CD14-positive monocyte (primary cell): ENCODE data around the gene BRCA2. TPM values are rescaled to one million over a fixed set of nuclear protein-coding genes. Genes with fewer than 3 reads are reported as not detected.
A peak's percentile ranks its signal among the peaks of the same experiment; 100 is the strongest.

Experiments
- DNase-seq, 3 donors: peaks; one replicate each; pipeline ENCODE4 v3.0.0-alpha.2; 2011 to 2022
- H2AFZ ChIP-seq: 2 replicates; pipeline ENCODE4 v1.6.0; 2012; ENCODE audit warnings: mild to moderate bottlenecking, low read depth, low read length, inconsistent platforms; ENCODE audit not compliant: insufficient read depth, poor library complexity, severe bottlenecking
- H3K27ac ChIP-seq, 2 donors: 1 replicate in 1 of 2; 2 replicates in 1 of 2; pipeline ENCODE4 v1.5.1; 2012 to 2013; ENCODE audit warnings: low read length in 2 of 2, control low read depth in 1 of 2, inconsistent platforms in 1 of 2, low read depth in 1 of 2, mild to moderate bottlenecking in 1 of 2
- H3K27me3 ChIP-seq, 2 donors: one replicate each; pipeline versions ENCODE4 v1.6.0 to v1.6.1; 2011 to 2013; ENCODE audit warnings: low read length in 2 of 2; ENCODE audit not compliant: control insufficient read depth in 2 of 2, insufficient read depth in 2 of 2
- H3K36me3 ChIP-seq, 2 donors: replicated peaks in 1 of 2; 1 replicate in 1 of 2; 2 replicates in 1 of 2; pipeline versions ENCODE4 v1.5.1 to v1.6.1; 2012 to 2013; ENCODE audit warnings: low read length in 2 of 2, control low read depth in 1 of 2, inconsistent platforms in 1 of 2, mild to moderate bottlenecking in 1 of 2; ENCODE audit not compliant: insufficient read depth in 2 of 2, control insufficient read depth in 1 of 2
- H3K4me1 ChIP-seq, 2 donors: 1 replicate in 1 of 2; 2 replicates in 1 of 2; pipeline versions ENCODE4 v1.5.1 to v1.6.1; 2012 to 2013; ENCODE audit warnings: low read length in 2 of 2, control low read depth in 1 of 2, inconsistent platforms in 1 of 2, mild to moderate bottlenecking in 1 of 2, moderate library complexity in 1 of 2; ENCODE audit not compliant: insufficient read depth in 2 of 2, control insufficient read depth in 1 of 2
- H3K4me2 ChIP-seq: replicated peaks from 2 replicates; pipeline ENCODE3; 2012; ENCODE audit warnings: low read length, moderate library complexity, mild to moderate bottlenecking; ENCODE audit not compliant: poor library complexity, severe bottlenecking; ENCODE audit errors: extremely low read depth
- H3K4me3 ChIP-seq, 3 experiments: fragments of 200-600 bp in 1 of 3; sonication (generic) in 1 of 3; replicated peaks in 1 of 3; 1 replicate in 2 of 3; 2 replicates in 1 of 3; pipeline ENCODE4 v1.5.1; 2011 to 2013; ENCODE audit warnings: low read length in 3 of 3, mild to moderate bottlenecking in 3 of 3, control low read depth in 2 of 3, low read depth in 2 of 3, inconsistent platforms in 1 of 3, moderate library complexity in 1 of 3
- H3K79me2 ChIP-seq: 2 replicates; pipeline ENCODE4 v1.6.0; 2012; ENCODE audit warnings: mild to moderate bottlenecking, control low read depth, inconsistent platforms, low read length, moderate library complexity; ENCODE audit not compliant: insufficient read depth
- H3K9ac ChIP-seq: 2 replicates; pipeline ENCODE4 v1.6.0; 2017; ENCODE audit warnings: low read length, mild to moderate bottlenecking; ENCODE audit not compliant: insufficient read depth, poor library complexity, severe bottlenecking
- H3K9me3 ChIP-seq, 2 donors: replicated peaks in 1 of 2; 1 replicate in 1 of 2; 2 replicates in 1 of 2; pipeline versions ENCODE4 v1.5.1 to v1.6.1; 2012 to 2013; ENCODE audit warnings: low read length in 2 of 2, control low read depth in 1 of 2; ENCODE audit not compliant: control insufficient read depth in 1 of 2, insufficient read depth in 1 of 2
- H4K20me1 ChIP-seq: 2 replicates; pipeline ENCODE4 v1.6.0; 2012; ENCODE audit warnings: mild to moderate bottlenecking, low read length, control low read depth, moderate library complexity; ENCODE audit not compliant: insufficient read depth
- H3K27ac Mint-ChIP-seq, 7 donors: one replicate each; pipeline ENCODE4 v1.8.0; 2020; ENCODE audit warnings: mild to moderate bottlenecking in 7 of 7, mixed read lengths in 7 of 7, moderate library complexity in 6 of 7, inconsistent platforms in 2 of 7
- H3K27me3 Mint-ChIP-seq, 3 donors: one replicate each; pipeline ENCODE4 v1.8.0; 2021 to 2022; ENCODE audit warnings: low read depth in 3 of 3, mild to moderate bottlenecking in 3 of 3, mixed read lengths in 3 of 3, moderate library complexity in 3 of 3, inconsistent platforms in 1 of 3
- H3K36me3 Mint-ChIP-seq, 2 donors: one replicate each; pipeline ENCODE4 v1.8.0; 2020; ENCODE audit warnings: mixed read lengths in 2 of 2, inconsistent platforms in 1 of 2, mild to moderate bottlenecking in 1 of 2
- H3K4me1 Mint-ChIP-seq: one replicate; pipeline ENCODE4 v1.8.0; 2020; ENCODE audit warnings: mild to moderate bottlenecking, mixed read lengths
- H3K4me3 Mint-ChIP-seq, 2 donors: one replicate each; pipeline ENCODE4 v1.8.0; 2020; ENCODE audit warnings: mild to moderate bottlenecking in 2 of 2, mixed read lengths in 2 of 2, moderate library complexity in 1 of 2
- H3K9me3 Mint-ChIP-seq, 7 donors: one replicate each; pipeline ENCODE4 v1.8.0; 2020 to 2022; ENCODE audit warnings: mixed read lengths in 7 of 7, mild to moderate bottlenecking in 6 of 7, moderate library complexity in 6 of 7, inconsistent platforms in 2 of 7
- CTCF ChIP-seq: fragments of 200-600 bp; IDR thresholded peaks from one replicate; pipeline ENCODE4 v1.8.0; 2022; ENCODE audit warnings: antibody characterized with exemption, mild to moderate bottlenecking
- WGBS: methylation state at CpG from one replicate; pipeline ENCODE4 v1.1.5; 2013; ENCODE audit warnings: missing lambda C conversion rate; ENCODE audit not compliant: insufficient coverage; 5-methylcytosine and 5-hydroxymethylcytosine counted together
- intact Hi-C, 2 donors: fragments of 100-400 bp; cut with micrococcal nuclease; formaldehyde crosslinking; loops; one replicate each; pipeline versions ENCODE4 v1.15.0 to v1.15.1; 2023
- polyA plus RNA-seq, 3 donors: library from polyadenylated mRNA; depleted of rRNA in 1 of 3; unstranded in 2 of 3; stranded (reverse) in 1 of 3; fragments of 300-500 nt in 2 of 3; fragments of >200 nt in 1 of 3; fragmentation: Illumina TruSeq in 2 of 3; gene quantifications; 1 replicate in 2 of 3; 2 replicates in 1 of 3; pipeline ENCODE4 v1.2.3, GENCODE V29; 2012 to 2021

Gene BRCA2
- polyA plus RNA-seq, 3 donors, result 0.32 to 0.36 (median 0.36) TPM

GRCh38 chr13:32381539-32381938 lies 66.2 kb downstream of the BRCA2 start:
- H3K9me3 Mint-ChIP-seq, result peaks cover 0 to 2% (median 0%) of the 10 kb centered on the region in 7 donors
- H3K79me2 ChIP-seq, result no peaks in the 10 kb centered on the region
- H3K9ac ChIP-seq, result no peak overlapping the region
- no peaks in the 10 kb centered on the region for H3K27me3 Mint-ChIP-seq
- peaks cover 6 to 72% of the 10 kb centered on the region in 2 donors for H3K36me3 ChIP-seq
- intact Hi-C loops, result no loop called here
- no peak overlapping the region for H3K4me3 ChIP-seq
- peak overlapping the region in 1 of 2 donors; percentile 37 for H3K27ac ChIP-seq
- 88% methylated on average over 3 of the region's 3 CpGs for WGBS
- H3K27ac Mint-ChIP-seq, result no peak overlapping the region
- H3K4me1 ChIP-seq, result no peaks in the 10 kb centered on the region
- no peak overlapping the region for H2AFZ ChIP-seq
- TF ChIP-seq CTCF, result peak; percentile 33
- peaks cover 14 to 20% of the 10 kb centered on the region in 2 donors for H3K36me3 Mint-ChIP-seq
- no peaks in the 10 kb centered on the region for H3K4me1 Mint-ChIP-seq
- H3K4me3 Mint-ChIP-seq, result no peak overlapping the region
- H3K4me2 ChIP-seq, result no peak overlapping the region
- H3K9me3 ChIP-seq, result no peaks in the 10 kb centered on the region
- no peaks in the 10 kb centered on the region for H4K20me1 ChIP-seq
- no peaks in the 10 kb centered on the region for H3K27me3 ChIP-seq
- peak in 2 of 3 donors; percentile 12 to 15 for DNase-seq

- no peak for DNase-seq
- no peak overlapping the region for H3K4me2 ChIP-seq
- Mint-ChIP-seq H3K4me3 (no peak overlapping the region), H3K27ac (no peak overlapping the region), H3K4me1 (no peaks in the 10 kb centered on the region), H3K36me3 (peaks cover 23 to 29% of the 10 kb centered on the region in 2 donors), H3K9me3 (peaks cover 0 to 2% (median 0%) of the 10 kb centered on the region in 7 donors), H3K27me3 (no peaks in the 10 kb centered on the region)
- H3K27me3 ChIP-seq, result no peaks in the 10 kb centered on the region
- H2AFZ ChIP-seq, result peak overlapping the region; percentile 26
- no peaks in the 10 kb centered on the region for H4K20me1 ChIP-seq
- no peaks in the 10 kb centered on the region for H3K9me3 ChIP-seq
- H3K4me1 ChIP-seq, result no peaks in the 10 kb centered on the region
- no peak overlapping the region for H3K9ac ChIP-seq
- H3K79me2 ChIP-seq, result no peaks in the 10 kb centered on the region
- 93% methylated on average over 5 of the region's 5 CpGs for WGBS
- no peak overlapping the region for H3K27ac ChIP-seq
- H3K36me3 ChIP-seq, result peaks cover 6 to 50% of the 10 kb centered on the region in 2 donors
- no peak overlapping the region for H3K4me3 ChIP-seq
- TF ChIP-seq CTCF, result no peak
- intact Hi-C loops, result no loop called here
Observed at GRCh38 chr13:32383836-32384618, 68.7 kb downstream of the BRCA2 start.
